Kidney epithelial cell (primary cell): ENCODE data around the gene CTBP2. TPM values are rescaled to one million over a fixed set of nuclear protein-coding genes. Genes with fewer than 3 reads are reported as not detected.

ENCODE experiments used
- DNase-seq: peaks from one replicate; pipeline ENCODE4 v3.0.0-alpha.2; 2010; ENCODE audit warnings: low read depth
- H3K27me3 ChIP-seq: 2 replicates; pipeline ENCODE4 v1.6.0; 2011; ENCODE audit warnings: low read length; ENCODE audit not compliant: control insufficient read depth, insufficient read depth
- H3K36me3 ChIP-seq: 2 replicates; pipeline ENCODE4 v1.5.1; 2011; ENCODE audit warnings: low read length; ENCODE audit not compliant: control insufficient read depth, insufficient read depth
- H3K4me3 ChIP-seq: 2 replicates; pipeline ENCODE4 v1.5.1; 2011; ENCODE audit warnings: low read depth, mild to moderate bottlenecking, control low read depth, low read length
- total RNA-seq: library from RNA; depleted of rRNA; stranded (reverse); fragments of >200 nt; gene quantifications from 2 replicates; pipeline ENCODE4 v1.2.3, GENCODE V29; 2015
- TF ChIP-seq, protein P1 (sequence below): IDR thresholded peaks from 2 replicates; pipeline ENCODE4 v1.5.1; 2011; ENCODE audit warnings: mild to moderate bottlenecking, moderate library complexity, low read length, control low read depth, inconsistent platforms; ENCODE audit not compliant: insufficient read depth, poor library complexity, severe bottlenecking

Gene CTBP2
- total RNA-seq, 1 donor from 2014 or later = 136 TPM

DNA sequence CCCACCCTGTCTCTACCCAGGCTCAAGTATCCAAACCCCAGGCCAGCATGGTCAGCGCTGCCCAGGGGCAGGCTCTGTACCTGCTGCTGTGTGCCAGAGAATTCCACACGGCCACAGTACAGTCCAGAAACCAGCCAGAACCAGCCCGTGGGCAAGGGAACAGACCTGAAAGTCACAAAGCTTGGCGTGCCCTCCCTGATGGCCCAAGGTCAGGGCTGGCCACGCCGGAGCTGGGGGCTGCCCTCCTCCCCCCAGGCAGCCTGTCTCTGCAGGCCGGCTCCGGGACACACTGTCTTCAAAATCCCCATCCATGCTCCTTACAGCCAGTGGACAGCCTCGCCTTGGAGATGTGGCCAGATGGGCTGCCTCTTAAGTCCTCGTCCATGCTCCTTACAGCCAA, 78.4 kb downstream of the CTBP2 start:
- DNase-seq = no peak
- no peaks in the 10 kb centered on the region for H3K36me3 ChIP-seq
- H3K27me3 ChIP-seq = no peaks in the 10 kb centered on the region
- H3K4me3 ChIP-seq = no peak overlapping the region
- TF ChIP-seq, protein P1, sequence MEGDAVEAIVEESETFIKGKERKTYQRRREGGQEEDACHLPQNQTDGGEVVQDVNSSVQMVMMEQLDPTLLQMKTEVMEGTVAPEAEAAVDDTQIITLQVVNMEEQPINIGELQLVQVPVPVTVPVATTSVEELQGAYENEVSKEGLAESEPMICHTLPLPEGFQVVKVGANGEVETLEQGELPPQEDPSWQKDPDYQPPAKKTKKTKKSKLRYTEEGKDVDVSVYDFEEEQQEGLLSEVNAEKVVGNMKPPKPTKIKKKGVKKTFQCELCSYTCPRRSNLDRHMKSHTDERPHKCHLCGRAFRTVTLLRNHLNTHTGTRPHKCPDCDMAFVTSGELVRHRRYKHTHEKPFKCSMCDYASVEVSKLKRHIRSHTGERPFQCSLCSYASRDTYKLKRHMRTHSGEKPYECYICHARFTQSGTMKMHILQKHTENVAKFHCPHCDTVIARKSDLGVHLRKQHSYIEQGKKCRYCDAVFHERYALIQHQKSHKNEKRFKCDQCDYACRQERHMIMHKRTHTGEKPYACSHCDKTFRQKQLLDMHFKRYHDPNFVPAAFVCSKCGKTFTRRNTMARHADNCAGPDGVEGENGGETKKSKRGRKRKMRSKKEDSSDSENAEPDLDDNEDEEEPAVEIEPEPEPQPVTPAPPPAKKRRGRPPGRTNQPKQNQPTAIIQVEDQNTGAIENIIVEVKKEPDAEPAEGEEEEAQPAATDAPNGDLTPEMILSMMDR = no peak

DNA sequence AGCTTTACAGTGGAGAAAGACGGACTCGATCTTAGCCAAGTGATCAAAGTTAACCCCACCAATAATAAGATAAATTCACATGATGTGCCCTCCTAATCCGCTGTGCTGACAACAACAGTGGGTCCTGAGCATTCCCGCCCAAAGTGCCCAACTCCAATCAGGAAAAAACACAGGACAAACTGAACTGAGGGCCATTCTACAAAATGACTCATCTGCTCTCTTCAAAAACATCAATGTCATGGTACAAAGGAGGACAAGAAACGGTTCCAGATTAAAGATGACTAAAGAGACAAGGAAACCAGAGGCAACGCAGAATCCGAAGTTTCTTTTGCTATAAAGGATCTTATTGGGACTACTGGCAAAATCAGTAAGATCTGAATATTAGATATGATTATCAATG, 79.4 kb downstream of the CTBP2 start:
- Histone ChIP-seq H3K27me3 (no peaks in the 10 kb centered on the region), H3K4me3 (no peak overlapping the region), H3K36me3 (no peaks in the 10 kb centered on the region)
- DNase-seq = no peak
- TF ChIP-seq, protein P1 = no peak

DNA sequence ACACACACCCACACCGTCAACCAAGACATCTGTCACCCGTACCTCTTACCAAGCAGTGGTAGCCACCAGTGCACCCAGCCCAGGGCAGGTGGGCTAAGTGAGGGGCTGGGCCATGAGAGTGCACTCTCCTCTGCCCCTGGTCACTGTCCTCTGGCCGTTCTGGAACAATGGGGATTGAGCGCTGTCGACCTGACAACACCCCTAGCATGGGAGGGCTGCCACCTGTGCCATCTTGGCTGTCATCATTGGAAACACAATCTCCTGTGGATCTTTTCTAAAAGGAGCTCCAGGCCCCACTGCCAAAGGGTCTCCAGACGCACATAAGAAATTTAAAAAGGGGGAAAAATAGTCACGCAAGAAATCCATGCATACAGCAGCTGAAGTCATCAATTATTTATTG, 80.1 kb downstream of the CTBP2 start:
- TF ChIP-seq, protein P1 = no peak
- Histone ChIP-seq H3K4me3 (no peak overlapping the region), H3K36me3 (no peaks in the 10 kb centered on the region), H3K27me3 (no peaks in the 10 kb centered on the region)
- no peak for DNase-seq

DNA sequence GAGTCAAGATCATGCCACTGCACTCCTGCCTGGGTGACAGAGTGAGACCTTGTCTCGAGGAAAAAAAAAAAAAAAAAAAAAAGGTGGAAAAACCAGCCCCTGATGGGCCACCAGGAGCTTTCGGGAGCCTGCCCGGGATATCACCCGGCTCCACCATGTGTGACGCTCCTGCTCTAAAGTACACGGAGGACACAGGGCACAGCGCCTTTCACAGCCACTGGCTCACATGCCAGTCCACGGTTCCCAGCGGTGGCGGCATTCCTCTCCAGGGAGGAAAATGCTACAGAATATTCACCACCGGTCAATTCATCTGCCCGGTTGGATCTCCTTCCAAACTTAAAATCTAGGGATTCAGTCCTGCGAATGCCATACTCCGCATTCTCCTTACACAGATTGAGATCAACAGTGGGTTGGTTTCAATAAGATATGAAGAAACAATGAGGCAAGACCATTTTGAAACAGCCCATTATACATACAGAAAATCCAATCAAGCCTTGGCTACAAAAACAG, 81.2 kb downstream of the CTBP2 start:
- DNase-seq = no peak
- no peaks in the 10 kb centered on the region for H3K27me3 ChIP-seq
- no peak overlapping the region for H3K4me3 ChIP-seq
- H3K36me3 ChIP-seq = no peaks in the 10 kb centered on the region
- TF ChIP-seq, protein P1 = no peak

DNA sequence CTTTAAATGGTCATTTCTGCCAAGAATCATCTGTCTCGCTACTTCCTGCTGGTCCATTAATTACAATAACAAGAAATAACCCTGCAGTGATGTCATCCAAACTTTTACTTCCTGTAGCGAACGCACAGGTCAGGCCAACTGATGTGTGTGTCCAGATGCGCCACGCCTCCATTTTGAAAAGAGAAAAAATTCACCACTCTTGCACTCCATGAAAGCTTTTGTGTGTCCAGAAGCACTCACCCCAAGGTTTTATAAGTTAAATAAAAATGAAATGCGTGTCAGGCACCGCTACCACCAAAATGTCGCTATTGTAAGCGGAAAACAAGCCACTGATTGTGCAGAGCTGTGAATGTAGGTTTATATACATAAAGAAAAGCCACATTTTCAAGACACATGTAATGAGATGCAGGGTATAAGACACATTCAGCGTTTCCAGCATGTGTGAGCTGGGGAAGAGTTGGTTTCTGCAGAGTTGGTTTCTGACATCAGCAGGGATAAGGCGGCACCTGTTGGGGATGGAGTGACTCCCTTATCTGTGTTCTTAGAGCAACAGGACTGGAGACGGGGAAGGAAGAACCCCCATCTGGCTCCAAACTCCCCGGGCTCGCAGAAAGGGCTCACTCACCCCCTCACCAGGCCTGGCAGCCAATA, 83.3 kb downstream of the CTBP2 start:
- Histone ChIP-seq H3K27me3 (no peaks in the 10 kb centered on the region), H3K4me3 (no peak overlapping the region), H3K36me3 (no peaks in the 10 kb centered on the region)
- DNase-seq = no peak
- TF ChIP-seq, protein P1 = no peak

DNA sequence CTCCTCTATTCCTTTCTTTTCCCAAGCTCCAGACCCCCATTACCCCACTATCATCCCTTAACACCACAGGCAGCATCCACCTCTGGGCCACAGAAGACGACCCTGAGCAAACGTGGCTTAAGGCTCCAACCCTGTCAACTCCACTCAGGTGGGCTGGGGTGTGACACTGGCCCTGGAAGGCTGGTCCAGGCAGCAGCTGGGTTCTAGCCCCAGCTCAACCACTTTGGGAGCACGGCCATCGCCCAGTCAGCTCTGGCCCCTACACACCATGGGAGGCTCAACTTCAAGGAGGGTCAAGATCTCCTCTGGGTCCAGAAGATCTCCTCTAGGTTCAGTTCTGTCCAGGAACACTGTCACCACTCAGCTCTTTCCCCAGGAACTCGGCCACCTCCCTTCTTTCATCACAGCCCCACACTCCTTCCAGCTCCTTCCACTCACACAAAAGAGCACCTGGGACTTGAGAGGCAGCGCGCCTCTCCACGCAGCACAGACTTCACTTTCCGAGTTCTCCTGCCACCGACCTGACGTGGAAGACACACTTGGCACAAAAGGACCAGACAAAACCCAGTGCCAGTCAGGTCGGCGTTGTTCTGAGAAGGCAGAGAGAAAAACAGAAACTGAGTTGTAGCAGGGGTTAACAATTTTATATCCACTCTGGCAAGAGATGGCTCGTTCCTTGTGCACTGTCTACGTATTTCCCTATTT, 84.1 kb downstream of the CTBP2 start:
- Histone ChIP-seq H3K4me3 (no peak overlapping the region), H3K27me3 (no peaks in the 10 kb centered on the region), H3K36me3 (no peaks in the 10 kb centered on the region)
- no peak for DNase-seq
- TF ChIP-seq, protein P1 = no peak
